Kidney tubule cell (primary cell): Measurements from ENCODE around the gene CBR3.
A peak's percentile ranks its signal among the peaks of the same experiment; 100 is the strongest.

ENCODE experiments used
- DNase-seq: peaks from one replicate; pipeline ENCODE4 v3.0.0-alpha.2; 2018; ENCODE audit warnings: low spot score

CBR3 gene

GRCh38 chr21:36185523-36185922 lies 50.6 kb downstream of the CBR3 start:
- DNase-seq = no peak

GRCh38 chr21:36186081-36186480 lies 51.2 kb downstream of the CBR3 start:
- DNase-seq = no peak

GRCh38 chr21:36186506-36187399 lies 51.9 kb downstream of the CBR3 start:
- DNase-seq = no peak

GRCh38 chr21:36188081-36188681 lies 53.3 kb downstream of the CBR3 start:
- DNase-seq = peak; percentile 51

- no peak for DNase-seq
Observed at GRCh38 chr21:36188937-36189336, 54.1 kb downstream of the CBR3 start.

- DNase-seq = no peak
Observed at GRCh38 chr21:36190736-36191135, 55.9 kb downstream of the CBR3 start.

- DNase-seq = peak; percentile 94
Observed at GRCh38 chr21:36193200-36193599, 58.3 kb downstream of the CBR3 start.

GRCh38 chr21:36194024-36194423 lies 59.1 kb downstream of the CBR3 start:
- DNase-seq = no peak

GRCh38 chr21:36195613-36196012 lies 60.7 kb downstream of the CBR3 start:
- no peak for DNase-seq
